HG02973 (cell line): ENCODE measurements around the gene ZNF444.
A peak's percentile ranks its signal among the peaks of the same experiment; 100 is the strongest.
"Not testable (repeated sequence)": the region's sequence is repeated elsewhere in the genome, so short reads cannot be mapped to it uniquely, and the experiment has no call there.

ENCODE experiments used
- ATAC-seq: cut with Tn5 transposase; IDR thresholded peaks from one replicate; pipeline ENCODE4 v1.9.1; 2021; ENCODE audit warnings: moderate library complexity; ENCODE audit not compliant: unreplicated experiment

Gene ZNF444

DNA sequence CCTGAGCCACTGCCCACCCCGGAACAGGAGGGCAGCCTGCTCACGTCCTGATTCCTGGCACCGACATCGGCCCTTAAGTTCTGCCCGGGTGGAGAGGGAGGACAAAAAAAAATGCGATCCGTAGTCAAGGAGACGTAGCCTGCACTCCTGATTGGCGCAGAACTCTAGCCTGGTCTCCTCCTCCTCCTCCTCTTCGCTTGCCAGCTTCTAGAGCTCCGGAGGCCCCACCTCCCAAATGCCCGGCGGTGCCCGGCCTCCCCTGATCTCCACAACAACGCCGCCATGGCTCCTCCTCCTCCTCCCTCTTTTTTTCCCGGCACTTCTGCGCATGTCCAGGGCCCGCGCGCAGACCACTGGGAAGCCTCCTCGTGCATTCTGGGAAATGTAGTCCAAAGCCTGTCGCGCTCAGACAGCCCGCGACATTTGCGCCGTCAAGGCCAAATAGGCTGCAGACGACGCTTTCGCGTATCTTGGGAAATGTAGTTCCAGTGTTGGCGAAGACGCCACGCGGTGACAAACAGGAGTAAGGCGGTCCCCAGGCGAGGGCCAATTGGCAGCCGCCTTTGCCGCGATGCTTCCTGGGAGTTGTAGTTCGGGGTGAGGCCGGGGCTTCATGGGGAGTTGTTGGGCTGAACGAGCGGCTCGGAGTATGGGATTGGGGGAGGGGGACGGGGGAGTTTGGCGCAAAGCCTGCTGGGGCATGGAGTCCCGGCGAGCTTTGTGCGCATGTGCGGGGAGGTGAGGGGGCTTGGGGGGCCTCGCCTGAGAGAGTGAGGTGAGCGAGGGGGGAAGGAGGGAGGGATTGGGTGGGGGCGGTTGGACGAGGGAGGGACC is at the start of gene ZNF444:
ZNF444 (plus strand) TSS at position 705 of the 834 bp plus-strand sequence. CDS start 5,625 bp downstream, outside the sequence.
- peak; percentile 88 for ATAC-seq

DNA sequence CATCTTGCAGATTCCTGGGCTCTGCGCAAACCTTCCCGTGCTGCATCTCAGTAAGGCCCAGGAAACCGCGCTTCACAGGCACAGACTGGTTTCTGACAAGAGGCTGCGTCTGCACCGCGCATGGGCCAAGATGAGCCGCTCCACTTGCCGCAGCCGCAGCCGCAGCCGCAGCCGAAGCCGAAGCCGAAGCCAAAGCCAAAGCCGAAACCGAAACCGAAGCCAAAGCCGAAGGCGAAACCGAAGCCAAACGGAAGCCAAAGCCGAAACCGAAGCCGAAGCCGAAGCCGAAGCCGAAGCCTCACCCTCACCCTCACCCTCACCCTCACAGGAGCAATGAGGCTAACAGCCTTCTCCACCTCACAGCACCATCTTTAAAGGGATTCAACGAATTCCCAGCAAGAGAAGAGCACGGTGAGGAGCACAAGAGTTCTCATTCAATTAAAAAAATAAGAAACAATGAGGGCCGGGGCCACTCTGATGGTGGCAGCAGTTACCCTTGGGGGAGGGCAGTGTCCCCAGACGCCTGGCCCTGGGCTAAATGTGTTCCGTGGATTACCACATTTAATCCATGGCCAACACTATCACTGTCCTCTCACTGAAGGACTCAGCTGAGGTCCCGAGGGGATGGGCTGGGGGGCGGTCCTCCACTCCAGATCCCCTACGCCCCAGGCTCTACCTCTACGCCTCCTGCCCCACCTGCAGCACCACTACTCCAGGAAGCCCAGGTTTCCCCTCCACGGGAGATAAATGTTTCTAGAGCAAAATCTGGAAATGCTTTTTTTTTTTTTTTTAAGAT is 49.1 kb upstream of the ZNF444 start:
- ATAC-seq = no peak

DNA sequence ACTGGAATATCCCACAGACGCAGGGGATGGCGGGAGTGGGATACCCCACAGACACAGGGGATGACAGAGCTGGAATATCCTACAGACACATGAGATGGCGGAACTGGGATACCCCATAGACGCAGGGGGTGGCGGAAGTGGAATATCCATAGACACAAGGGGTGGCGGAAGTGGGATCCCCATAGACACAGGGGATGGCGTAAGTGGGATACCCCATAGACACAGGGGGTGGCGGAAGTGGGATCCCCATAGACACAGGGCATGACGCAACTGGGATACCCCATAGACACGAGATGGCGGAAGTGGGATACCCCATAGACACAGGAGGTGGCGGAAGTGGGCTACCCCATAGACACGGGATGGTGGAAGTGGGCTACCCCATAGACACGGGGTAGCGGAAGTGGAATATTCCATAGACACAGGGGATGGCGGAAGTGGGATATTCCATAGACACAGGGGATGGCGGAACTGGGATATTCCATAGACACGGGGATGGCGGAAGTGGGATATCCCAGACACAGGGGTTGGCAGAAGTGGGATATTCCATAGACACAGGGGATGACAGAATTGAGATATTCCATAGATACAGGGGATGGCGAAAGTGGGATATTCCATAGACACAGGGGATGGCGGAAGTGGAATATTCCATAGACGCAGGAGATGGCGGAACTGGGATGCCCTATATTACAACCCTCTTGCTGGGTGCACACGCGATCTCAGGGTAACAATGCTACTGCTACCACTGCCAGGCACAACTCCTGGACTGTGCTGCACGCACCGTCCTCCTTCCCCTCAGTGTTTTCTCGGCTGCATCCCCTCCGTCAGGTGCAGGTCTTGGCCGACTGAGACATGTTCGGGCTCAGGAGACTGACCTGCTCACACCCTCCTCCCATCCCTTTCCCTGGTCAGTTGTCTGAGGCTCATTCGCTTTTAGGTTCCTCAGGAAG is 48.1 kb upstream of the ZNF444 start:
- no peak for ATAC-seq

DNA sequence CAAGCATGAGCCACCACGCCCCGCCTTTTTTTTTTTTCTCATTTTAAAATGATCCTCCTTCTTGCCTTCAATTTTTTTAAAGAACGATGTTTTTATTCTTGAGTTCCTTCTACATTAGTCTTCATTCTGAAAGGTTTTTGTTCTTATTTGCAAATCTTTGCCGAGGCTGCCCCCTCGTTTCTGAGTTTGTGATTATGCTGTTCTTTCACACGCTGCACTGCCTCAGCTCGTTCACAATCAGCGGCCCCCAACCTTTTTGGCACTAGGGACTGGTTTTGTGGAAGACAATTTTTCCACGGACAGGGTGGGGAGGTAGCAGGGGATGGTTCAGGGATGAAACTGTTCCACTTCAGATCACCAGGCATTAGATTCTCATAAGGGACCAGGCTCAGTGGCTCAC is 46.6 kb upstream of the ZNF444 start:
- no peak for ATAC-seq

DNA sequence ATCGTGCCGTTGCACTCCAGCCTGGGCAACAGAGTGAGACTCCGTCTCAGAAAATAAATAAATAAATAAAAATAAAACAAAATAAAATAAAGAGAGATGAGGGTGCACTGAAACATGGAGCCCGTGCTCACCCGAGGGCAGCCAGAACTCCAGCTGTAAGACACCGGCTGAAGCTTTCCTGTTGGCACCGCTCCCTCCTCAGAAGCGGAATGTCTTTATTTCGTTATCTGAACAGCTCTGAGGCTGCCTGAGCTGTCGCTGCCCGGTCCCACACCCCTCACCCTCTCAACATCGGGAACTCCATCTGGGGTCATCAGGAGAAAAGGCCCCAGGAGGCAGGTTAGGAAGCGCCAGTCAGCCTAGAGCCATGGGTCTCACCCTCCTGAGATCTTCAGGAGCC is 44.4 kb upstream of the ZNF444 start:
- no peak for ATAC-seq

DNA sequence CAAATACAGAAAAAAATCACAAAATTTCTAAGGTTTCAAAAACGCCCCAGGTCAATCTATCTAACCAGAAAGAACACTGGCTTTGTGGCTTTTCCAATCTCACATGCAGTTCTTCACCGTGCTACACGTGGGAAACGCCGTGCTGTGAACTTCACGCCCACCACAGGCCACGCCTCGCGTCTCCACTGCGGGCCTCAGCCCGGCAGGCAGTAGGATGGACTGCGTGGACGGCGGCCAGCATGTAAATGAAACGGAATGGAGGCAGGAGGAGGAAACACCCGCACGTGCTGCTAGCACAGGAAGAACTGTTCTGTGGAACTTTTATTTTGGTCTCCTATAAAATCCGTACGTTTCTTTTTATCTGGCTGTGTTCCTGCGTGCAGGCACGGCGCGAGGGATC is 43.8 kb upstream of the ZNF444 start:
- ATAC-seq = no peak

DNA sequence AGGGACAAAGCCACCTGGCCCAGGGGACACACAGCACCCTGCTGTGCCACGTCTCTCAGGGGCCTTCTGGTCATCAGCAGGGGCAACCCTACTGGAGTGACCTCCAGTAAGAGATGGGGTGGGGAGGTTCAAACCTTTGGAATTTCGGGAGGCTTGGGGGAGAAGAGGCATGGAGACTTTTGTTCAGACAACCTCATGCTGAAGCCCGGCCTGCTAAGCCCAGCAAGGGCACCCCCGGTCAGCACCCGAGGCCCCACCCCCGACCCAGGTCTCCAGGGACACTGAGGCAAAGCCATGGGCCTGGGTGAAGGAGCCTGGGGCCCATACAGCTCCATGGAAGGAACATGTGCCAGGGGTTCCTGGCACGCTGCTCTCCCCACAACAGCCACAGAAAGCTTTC is 43.3 kb upstream of the ZNF444 start:
- no peak for ATAC-seq

DNA sequence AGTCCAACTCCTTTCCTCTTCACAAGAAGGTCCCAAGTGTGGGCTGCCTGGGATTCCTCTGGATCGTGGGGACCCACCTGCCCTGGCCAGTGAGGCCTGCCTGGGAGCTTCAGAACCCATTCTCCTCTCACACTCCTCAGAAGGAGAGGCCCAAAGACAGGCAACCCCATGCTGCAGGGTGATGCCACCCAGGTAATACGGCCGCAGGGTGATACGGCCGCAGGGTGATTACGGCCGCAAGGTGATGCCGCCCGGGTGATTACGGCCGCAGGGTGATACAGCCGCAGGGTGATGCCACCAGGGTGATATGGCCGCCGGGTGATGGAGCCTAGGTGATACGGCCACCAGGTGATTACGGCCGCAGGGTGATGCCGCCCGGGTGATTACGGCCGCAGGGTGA is 42.9 kb upstream of the ZNF444 start:
- ATAC-seq = not testable (repeated sequence)

DNA sequence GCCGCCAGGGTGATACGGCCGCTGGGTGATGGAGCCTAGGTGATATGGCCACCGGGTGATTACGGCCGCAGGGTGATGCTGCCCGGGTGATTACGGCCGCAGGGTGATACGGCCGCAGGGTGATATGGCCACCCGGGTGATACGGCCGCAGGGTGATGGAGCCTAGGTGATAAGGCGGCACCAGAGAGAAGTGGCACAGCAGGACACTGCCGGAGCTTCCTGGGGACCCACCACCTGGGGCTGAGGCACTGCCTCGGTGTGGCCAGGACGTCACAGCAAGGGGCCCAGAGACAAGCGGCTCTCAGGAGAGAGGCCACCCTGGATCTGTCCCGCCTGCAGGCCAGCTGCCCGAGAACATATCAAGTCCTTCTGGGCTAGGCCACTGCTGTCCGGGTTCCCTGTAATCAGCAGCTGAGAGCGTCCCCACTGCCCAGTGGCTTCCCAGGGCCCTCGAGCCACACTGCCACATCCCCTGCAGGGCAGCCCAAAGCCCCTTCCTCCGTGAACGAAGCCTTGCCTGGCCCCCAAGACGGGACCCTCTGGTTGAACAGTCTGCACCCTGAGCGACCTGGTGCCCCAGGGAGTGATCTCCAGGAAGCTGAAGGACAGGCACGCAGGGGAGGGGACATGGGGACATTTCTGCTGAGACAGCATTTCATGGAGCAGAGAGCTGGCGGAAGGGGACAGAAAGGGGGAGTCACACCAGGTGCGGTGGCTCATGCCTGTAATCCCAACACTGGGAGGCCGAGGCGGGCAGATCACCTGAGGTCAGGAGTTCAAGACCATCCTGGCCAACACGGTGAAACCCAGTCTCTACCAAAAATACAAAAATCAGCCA is 42.1 kb upstream of the ZNF444 start:
- ATAC-seq = no peak

DNA sequence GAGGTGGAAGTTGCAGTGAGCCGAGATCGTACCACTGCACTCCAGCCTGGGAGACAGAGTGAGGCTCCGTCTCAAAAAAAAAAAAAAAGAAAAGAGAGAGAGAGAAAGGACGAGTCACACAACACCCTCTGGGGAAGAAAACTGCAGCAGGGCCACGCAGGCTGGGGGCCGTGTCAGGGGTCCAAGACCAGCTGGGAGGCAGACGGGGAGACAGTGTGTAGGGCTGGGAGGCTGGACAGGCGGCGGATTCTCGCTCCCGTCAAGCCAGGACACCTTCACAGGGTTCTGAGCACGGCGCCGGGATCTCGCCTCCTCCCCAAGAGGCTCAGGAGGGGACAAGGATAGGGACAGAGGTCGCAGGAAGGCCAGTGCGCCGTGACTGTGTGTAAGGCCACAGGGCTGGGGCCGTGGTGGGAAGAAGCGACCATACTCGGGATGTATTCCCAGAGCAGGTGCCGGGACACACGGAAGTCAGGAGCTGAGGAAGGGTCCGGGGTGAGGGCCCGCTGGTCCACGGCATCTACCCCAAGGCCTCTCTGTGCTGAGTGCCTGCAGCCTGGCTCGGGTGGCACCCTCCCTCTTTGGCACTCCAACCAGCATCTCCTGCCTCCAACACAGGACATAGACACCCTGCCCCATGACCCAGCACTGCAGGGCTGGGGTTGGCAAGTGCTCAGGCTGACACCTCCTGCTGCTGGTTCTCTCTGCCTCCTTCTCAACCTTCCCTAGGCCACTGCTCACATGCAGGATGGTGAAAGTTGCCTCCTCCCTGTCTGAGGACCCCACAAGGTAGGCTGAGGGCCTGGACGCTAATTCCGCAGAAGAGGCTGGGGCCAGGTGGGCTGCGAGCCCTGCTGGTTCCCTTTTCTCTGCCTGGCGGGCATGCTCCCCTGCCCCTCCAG is 41.2 kb upstream of the ZNF444 start:
- no peak for ATAC-seq

DNA sequence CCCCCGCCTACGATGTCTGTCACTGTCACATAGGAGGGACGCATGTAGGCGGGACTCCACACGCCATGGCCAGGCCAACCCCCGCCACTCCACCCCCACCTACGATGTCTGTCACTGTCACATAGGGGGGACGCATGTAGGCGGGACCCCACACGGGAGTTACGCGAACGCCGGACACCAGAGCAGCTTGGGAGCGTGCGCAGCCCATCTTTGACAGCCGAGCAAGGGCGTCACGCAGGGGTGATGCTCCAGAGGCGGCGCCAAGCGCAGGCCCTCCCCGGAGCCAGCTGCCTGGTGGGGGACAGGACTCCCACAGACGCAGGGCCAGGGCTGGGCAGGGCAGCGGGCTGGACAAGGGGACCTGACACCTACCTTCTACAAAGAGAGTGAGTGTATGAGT is 40.0 kb upstream of the ZNF444 start:
- ATAC-seq = no peak

DNA sequence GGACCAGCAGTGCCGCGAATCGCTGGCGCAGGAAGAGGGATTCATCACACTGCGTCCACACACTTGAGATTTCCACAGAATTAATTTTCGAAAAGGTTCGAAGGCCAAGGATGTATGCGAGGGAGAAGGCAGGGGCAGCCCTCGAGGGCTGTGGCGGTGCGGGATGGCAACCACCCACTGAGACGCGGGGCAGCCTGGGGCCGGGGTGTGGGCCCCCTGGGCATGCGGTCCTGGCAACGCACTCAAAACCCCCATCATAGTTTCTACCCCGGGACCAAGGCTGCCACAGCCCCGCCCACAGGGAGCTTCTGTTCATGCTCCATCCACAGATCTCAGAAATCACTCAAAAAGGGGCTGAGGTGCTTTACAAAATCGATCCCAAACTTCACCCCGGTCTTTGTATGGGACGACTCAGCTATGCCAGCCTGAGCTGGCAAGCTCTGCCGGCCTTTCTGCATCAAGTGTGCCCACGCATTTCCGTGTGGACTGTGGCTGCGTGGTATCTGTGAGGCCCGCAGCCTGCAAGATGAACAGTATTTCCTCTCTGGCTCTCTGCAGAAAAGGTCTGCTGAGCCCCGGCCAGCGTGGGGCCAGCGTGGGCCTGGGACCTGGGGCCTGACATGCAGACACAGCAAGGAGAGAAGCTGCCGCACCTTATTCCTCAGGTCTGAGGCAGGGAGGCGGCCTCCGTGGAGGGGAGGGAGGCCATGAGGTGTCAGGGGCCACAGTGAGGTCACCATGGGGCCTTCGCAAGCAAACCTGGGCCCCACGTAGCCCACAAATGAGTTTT is 39.1 kb upstream of the ZNF444 start:
- ATAC-seq = no peak

DNA sequence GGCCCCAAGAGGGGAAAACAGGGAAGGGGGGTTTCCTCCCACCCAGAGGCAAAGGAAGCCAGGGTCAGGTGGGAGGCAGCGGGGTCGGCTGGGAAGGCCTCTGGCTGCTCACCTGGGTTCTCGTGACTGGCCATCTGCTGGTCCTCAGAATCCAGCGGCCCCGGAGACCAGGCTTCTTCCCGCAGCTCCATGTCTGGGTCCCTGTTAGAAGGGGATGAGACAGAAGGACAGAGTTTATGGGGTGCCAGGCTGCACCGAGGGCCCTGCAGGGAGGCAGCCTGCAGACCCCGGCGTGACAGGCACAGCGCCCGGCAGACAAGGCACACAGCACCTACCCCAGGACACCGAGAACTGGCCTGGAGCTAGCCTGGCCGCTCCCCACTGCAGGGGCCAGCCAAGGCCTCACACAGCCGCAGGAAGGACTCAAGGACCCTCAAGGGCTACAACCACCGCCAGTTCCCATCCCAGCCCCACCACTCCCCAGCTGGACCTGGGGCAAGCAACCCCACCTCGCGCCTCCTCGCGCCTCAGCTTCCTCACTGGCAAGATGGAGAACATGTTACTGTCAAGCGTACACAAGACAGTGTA is 38.0 kb upstream of the ZNF444 start:
- no peak for ATAC-seq

DNA sequence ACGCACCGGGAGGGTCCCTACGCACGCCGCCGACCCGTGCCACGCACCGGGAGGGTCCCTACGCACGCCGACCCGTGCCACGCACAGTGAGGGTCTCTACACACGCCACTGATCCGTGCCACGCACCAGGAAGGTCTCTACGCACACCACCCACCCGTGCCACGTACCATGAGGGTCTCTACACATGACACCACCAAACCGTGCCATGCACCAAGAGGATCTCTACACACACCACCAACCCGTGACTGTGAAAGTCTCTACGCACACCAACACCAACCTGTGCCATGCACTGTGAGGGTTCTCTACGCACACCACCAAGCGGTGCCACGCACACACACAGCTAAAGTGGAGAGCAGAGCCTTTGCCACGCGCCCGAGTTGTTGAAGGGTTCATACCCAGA is 36.7 kb upstream of the ZNF444 start:
- no peak for ATAC-seq

DNA sequence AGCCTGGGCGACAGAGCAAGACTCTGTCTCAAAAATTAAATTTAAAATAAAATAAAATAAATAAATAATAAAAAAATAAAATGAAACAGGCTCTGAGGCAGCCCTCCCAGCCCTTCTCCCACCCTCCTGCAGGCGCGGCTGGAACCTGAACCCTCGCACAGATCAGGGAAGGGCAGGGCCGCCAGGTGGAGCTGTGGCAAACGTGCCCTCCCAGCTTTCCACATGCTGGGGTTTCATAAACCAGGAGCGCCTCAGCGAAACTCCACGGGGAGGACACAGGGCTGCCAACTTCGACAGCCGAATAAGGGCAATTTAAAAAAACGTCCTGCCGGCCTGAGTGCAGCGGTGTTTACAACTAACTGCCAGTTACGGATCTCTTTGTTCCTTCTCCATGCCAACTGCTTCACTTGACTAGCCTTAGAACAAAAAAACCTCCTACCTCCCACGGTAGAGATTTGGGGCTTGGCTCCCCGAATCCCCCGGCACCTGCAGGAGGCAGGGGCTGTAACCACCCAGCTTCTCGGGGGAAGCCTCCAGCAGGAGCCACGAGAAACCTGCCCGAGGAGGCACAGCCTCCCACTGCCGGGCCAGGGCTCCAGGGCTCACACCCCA is 35.9 kb upstream of the ZNF444 start:
- no peak for ATAC-seq

DNA sequence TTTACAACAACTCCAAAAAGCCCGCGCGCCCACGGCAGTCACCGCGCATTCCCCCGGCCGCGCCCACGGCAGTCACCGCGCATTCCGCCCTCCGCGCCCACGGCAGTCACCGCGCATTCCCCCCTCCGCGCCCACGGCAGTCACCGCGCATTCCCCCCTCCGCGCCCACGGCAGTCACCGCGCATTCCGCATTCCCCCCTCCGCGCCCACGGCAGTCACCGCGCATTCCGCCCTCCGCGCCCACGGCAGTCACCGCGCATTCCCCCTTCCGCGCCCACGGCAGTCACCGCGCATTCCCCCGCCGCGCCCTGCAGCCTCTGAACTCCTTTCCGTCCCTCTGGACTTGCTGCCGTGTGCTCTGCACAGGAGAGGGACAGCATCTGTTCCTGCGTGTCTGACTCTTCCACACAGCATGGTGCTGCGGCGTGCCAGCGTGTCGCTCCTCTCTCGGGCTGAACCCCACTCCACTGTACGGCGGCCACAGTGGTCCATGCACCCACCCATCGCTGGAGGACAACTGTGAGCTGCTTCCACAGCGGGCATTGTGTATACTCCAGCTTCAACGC is 35.2 kb upstream of the ZNF444 start:
- not testable (repeated sequence) for ATAC-seq

DNA sequence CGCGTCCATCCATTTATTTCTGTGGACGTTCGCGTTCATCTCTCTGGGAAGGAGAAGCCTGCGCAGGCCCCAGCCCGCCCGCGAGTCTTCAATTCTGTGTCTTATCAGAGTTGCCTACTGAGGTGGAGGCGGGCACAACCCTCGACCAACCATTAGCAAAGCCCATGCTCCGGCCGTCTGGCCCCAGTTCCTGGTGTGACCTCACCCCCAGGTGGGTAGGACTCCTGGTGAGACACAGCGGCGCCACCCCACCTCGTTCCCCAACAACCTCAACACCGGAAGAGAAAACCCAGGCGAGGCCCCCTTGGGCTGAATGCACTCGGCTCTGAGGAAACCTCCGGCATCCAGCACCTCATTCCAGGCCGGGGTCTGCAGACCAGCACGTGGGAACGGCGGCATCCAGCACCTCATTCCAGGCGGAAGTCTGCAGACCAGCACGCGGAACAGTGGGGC is 34.7 kb upstream of the ZNF444 start:
- no peak for ATAC-seq
